Measurements from ENCODE around the gene IRF8.
"Not testable (repeated sequence)": the region's sequence is repeated elsewhere in the genome, so short reads cannot be mapped to it uniquely, and the experiment has no call there.

The IRF8 gene

DNA sequence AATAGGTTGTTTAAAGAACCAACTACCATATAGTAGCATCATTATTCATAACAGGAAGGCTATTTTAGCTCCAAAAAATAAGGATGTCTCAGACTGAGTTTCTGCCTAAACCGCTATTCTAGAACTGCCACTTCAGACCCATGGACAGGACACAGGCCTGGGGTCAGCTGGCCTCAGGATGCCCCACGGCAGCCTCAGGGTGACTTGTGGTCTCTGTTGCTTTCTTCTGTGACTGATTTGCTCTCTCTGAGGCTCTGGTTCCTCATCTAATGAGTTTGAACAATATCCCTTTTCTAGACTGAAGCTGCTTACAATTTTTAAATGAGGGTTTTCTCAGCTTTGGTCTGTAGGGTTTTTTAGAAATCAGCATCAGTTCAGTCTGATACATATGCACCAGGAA lies 31.8 kb upstream of the IRF8 start:
- in situ Hi-C loops (cut with MboI; ENCODE audit: low sequenced_read_pairs): no loop called here

- in situ Hi-C loops (cut with MboI; ENCODE audit: low sequenced_read_pairs): no loop called here
Measured at GRCh38 chr16:85868495-85868894, 30.5 kb upstream of the IRF8 start.

- in situ Hi-C loops (cut with MboI; ENCODE audit: low sequenced_read_pairs): no loop called here
Measured at GRCh38 chr16:85869206-85869605, 29.8 kb upstream of the IRF8 start.

DNA sequence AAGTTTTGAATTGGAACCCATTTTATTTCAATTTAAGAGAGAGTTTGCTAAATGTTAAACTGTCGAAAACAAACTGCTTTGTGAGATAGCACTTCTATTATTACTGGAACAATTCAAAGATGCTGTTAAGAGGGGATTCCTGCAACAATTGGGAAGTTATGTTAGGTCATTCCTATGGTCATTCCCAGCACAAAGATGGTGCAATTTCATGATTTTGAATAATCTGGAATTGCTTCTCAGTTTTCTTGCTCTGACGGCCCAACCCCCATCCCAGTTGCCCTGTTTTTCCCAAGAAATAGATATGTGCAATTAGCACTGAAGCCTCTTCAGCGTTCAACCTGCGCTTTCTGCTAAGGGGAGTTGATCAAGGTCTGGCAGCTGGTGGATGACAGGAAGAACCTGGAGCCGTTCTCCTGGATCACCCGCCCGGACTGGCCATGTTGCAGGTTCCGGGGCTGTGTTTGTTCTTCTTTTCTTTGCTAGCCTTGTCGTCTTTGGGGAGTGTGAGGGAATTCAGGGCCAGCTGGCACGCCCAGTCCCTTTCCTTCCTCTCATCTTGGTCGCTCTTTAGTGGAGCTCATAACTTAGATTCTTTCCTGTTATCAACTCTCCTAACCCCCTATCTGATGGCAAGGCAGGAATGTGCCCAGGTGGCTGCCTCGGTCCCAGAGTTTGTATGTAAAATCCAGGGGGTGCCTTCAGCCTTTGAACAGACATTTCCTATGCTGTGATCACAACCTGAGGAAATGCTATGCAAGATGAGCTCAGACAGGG lies 29.0 kb upstream of the IRF8 start:
- in situ Hi-C loops (cut with MboI; ENCODE audit: low sequenced_read_pairs): no loop called here

GRCh38 chr16:85871756-85872155 lies 27.2 kb upstream of the IRF8 start:
- in situ Hi-C loops (cut with MboI; ENCODE audit: low sequenced_read_pairs): no loop called here

DNA sequence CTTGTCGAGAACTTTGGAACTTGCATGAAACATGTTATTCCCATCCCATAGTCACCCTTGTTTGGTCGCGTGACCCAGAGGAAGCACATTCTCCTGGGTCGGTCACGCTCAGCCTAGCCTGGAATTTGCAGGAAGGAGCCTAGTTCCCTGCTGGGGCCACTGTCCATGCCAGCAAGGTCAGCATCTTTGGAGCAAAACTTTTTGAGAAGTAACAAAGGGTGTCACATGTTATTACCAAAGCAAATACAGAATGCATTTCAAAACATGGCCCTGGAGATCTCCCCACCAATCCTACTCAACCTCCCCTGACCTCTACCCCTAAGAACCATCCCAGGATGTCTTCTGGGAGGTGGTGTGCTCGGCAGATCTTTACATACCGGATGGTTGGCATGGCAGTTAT lies 26.2 kb upstream of the IRF8 start:
- in situ Hi-C loops (cut with MboI; ENCODE audit: low sequenced_read_pairs): no loop called here

- in situ Hi-C loops (cut with MboI; ENCODE audit: low sequenced_read_pairs): no loop called here
Measured at GRCh38 chr16:85873153-85873552, 25.8 kb upstream of the IRF8 start.

GRCh38 chr16:85874031-85874430 lies 24.9 kb upstream of the IRF8 start:
- in situ Hi-C loops (cut with MboI; ENCODE audit: low sequenced_read_pairs): not testable (repeated sequence)

- in situ Hi-C loops (cut with MboI; ENCODE audit: low sequenced_read_pairs): no loop called here
Measured at GRCh38 chr16:85878407-85878806, 20.6 kb upstream of the IRF8 start.

- in situ Hi-C loops (cut with MboI; ENCODE audit: low sequenced_read_pairs): no loop called here
Measured at GRCh38 chr16:85878875-85879274, 20.1 kb upstream of the IRF8 start.

DNA sequence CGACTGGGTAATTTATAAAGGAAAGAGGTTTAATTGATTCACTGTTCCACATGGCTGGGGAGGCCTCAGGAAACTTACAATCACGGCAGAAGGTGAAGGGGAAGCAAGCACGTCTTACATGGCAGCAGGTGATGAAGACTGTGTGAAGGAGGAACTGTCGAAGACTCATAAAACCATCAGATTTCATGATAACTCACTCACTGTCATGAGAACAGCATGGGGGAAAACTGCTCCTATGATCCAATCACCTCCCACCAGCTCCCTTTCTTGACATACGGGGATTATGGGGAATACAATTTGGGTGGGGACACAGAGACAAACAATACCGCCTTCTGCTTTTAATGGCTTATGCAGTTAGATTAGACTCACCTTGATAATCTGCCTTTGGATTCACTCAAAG lies 19.4 kb upstream of the IRF8 start:
- in situ Hi-C loops (cut with MboI; ENCODE audit: low sequenced_read_pairs): no loop called here

DNA sequence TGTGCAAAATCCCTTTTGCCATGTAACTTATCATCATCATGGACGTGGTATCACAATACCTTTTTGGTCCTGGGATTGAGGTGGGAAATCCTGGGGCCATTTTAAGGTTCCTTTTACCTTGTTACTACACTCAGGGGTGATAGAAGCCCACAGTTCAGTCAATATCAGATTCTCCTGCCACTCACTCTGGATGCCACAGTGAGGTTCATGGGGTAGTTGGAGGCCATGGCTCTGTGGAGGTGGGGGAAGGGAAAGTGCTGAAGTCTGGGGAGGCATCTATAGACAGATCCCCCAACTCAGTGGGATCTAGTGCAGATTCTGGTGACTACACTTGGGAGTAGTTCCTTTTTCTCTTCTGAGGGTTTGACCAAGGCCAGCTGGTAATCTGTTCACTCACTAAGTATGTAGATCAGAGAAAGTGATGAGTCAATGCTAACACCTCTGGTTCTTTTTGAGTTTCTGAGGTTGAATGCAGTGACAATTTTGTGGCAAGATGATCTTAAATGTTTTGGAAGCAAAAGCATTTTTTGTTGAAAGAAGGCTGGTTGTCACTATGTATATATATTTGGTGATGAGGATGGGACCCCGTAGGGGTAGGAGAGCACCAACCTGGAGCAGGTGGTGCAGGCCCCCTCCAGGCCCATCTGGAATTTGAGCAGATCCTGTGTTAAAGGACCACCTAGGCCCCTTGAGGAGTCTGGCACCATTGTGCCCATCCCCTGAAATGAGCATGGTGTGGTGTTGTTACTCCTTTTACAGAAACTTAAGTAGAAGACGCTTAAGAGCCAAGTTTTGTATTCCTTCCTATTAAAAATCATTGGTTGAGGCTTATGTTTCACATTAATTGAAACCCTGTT lies 18.8 kb upstream of the IRF8 start:
- in situ Hi-C loops (cut with MboI; ENCODE audit: low sequenced_read_pairs): no loop called here

DNA sequence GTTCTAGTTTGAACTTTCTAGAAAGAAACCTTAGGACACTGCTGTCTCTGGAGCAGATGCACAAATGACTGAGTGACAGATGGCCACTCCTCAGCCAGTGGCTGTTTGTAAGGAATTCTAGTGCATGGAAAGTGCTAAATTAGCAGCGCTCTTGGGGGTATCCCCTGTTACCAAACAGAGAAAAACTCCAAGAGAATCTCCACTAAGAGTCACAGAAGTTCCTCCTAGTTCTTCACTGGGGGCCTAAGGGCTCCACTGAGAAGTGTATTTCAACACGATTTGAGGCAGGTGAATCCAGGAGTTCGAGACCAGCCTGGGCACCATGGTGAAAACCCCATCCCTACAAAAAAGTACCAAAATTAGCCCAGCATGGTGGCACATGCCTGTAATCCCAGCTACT lies 18.1 kb upstream of the IRF8 start:
- in situ Hi-C loops (cut with MboI; ENCODE audit: low sequenced_read_pairs): no loop called here

DNA sequence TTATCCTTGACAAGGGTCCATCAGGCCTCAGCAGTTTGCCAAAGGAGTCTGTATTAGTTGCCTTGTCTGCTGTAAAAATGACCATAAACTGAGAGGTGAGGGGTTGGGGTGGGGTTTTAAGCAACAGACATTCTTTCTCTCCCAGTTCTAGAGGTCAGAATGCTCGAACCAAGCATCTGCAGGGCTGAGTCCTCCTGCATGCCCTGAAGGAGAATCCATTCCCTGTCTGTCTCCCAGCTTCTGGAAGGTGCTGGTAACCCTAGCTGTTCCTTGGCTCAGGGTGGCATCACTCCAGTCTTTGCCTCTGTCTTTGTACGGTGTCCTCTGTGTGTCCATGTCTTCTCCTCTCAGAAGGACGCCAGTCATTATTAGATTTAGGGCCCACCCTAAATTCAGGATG lies 17.5 kb upstream of the IRF8 start:
- in situ Hi-C loops (cut with MboI; ENCODE audit: low sequenced_read_pairs): no loop called here

DNA sequence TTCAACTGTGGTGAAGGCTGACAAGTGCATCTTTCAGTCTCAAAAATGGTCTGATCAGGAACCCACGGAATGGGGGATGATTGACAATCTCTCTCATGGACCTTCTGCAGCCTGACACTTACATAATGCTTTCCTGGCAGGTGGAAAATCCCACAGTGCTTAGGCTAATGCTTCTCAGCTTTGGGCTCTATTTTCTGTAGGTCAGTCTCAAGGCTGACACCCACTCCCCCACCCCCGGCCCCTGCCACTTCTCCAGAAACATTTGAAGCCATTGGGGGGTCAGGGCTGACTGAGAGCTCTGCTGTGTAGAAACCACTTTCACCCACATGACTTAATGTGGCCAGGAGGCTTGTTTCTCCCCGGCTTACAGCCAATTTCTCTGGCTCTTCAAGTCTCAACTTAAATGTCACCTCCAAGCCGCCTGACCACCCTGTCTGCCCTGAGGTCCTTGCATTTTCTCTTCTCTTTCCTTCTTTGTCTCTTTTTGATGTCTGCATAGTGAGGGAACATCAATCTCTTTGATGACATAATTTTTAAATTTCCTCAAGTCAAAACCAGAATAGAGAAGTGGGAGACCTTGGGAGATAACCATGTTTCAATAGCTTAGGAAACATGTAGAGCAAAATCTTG lies 16.7 kb upstream of the IRF8 start:
- in situ Hi-C loops (cut with MboI; ENCODE audit: low sequenced_read_pairs): no loop called here

- in situ Hi-C loops (cut with MboI; ENCODE audit: low sequenced_read_pairs): no loop called here
Measured at GRCh38 chr16:85883813-85884212, 15.1 kb upstream of the IRF8 start.

DNA sequence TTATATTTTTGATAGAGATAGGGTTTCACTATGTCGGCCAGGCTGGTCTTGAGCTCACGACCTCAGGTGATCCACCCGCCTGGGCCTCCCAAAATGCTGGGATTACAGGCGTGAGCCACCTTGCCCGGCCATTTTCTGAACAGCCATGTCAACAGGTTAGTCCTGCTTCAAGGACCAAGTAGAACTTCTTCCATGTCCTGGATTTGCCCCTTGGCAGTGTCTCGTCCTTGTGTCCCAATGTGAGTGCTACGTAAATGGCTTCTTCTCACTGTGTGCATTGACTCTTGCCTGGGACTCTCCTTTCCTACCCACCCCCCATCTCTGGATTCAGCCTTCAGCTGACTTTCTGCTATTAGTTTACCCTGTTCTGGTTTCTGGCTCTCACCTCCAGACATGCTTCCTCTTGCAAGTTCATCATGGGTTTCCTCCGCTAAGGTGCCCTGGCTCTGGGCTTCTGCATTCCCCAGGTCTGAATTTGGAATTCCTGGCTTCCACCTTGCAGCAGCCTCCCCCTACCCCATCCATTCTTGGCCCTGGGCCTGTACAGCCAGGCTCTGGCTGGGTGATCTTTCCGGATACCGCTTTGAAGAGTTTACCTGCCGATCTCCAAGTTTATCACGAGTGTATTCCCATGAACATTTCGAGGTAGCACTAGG lies 14.0 kb upstream of the IRF8 start:
- in situ Hi-C loops (cut with MboI; ENCODE audit: low sequenced_read_pairs): no loop called here

- in situ Hi-C loops (cut with MboI; ENCODE audit: low sequenced_read_pairs): no loop called here
Measured at GRCh38 chr16:85885537-85885936, 13.4 kb upstream of the IRF8 start.

GRCh38 chr16:85888405-85889331 lies 10.3 kb upstream of the IRF8 start:
- in situ Hi-C loops (cut with MboI; ENCODE audit: low sequenced_read_pairs): no loop called here

All from HL-60/S4 treated with retinoic acid at 250 ng/mL for 4 days and 3 days (cell line).